ENCODE data around the gene AMBN.

The AMBN gene

GRCh38 chr4:70619778-70620177 is 27.7 kb downstream of the AMBN start:
- H3K4me3 ChIP-seq (IDR thresholded peaks at IDR 0.05; ENCODE audit: insufficient read depth, low read depth, low read length) = no peak overlapping the region
- no peaks in the 10 kb centered on the region for H3K36me3 ChIP-seq (ENCODE audit: insufficient read depth)
- H2AFZ ChIP-seq (ENCODE audit: low read depth) = no peak overlapping the region
- H3K27ac ChIP-seq = no peak overlapping the region
- H3K79me2 ChIP-seq (ENCODE audit: insufficient read depth, low read depth) = no peaks in the 10 kb centered on the region
- TF ChIP-seq CTCF (conservative IDR thresholded peaks at IDR 0.05; ENCODE audit: low read depth, low read length) = no peak
- no peak overlapping the region for H3K4me2 ChIP-seq
- peaks cover 11% of the 10 kb centered on the region for H3K4me1 ChIP-seq (ENCODE audit: low read depth, poor library complexity, severe bottlenecking)
- H3K9ac ChIP-seq = no peak overlapping the region
- no peaks in the 10 kb centered on the region for H3K27me3 ChIP-seq (ENCODE audit: insufficient read depth, low read depth)
- H4K20me1 ChIP-seq (ENCODE audit: insufficient read depth) = no peaks in the 10 kb centered on the region

- Histone ChIP-seq H3K4me2 (no peak overlapping the region), H4K20me1 (ENCODE audit: insufficient read depth) (no peaks in the 10 kb centered on the region), H3K9ac (no peak overlapping the region), H3K27me3 (ENCODE audit: insufficient read depth, low read depth) (no peaks in the 10 kb centered on the region), H3K79me2 (ENCODE audit: insufficient read depth, low read depth) (no peaks in the 10 kb centered on the region), H3K4me3 (IDR thresholded peaks at IDR 0.05; ENCODE audit: insufficient read depth, low read depth, low read length) (no peak overlapping the region), H3K36me3 (ENCODE audit: insufficient read depth) (no peaks in the 10 kb centered on the region), H3K4me1 (ENCODE audit: low read depth, poor library complexity, severe bottlenecking) (peaks cover 10% of the 10 kb centered on the region), H3K27ac (no peak overlapping the region), H2AFZ (ENCODE audit: low read depth) (no peak overlapping the region)
- TF ChIP-seq CTCF (conservative IDR thresholded peaks at IDR 0.05; ENCODE audit: low read depth, low read length) = no peak
Observed at GRCh38 chr4:70623323-70623722, 31.3 kb downstream of the AMBN start.

GRCh38 chr4:70624226-70624793 is 32.3 kb downstream of the AMBN start:
- no peak overlapping the region for H3K27ac ChIP-seq
- H3K27me3 ChIP-seq (ENCODE audit: insufficient read depth, low read depth) = no peaks in the 10 kb centered on the region
- H3K4me1 ChIP-seq (ENCODE audit: low read depth, poor library complexity, severe bottlenecking) = peaks cover 10% of the 10 kb centered on the region
- H3K79me2 ChIP-seq (ENCODE audit: insufficient read depth, low read depth) = no peaks in the 10 kb centered on the region
- no peak overlapping the region for H3K4me2 ChIP-seq
- H3K4me3 ChIP-seq (IDR thresholded peaks at IDR 0.05; ENCODE audit: insufficient read depth, low read depth, low read length) = no peak overlapping the region
- H3K36me3 ChIP-seq (ENCODE audit: insufficient read depth) = no peaks in the 10 kb centered on the region
- TF ChIP-seq CTCF (conservative IDR thresholded peaks at IDR 0.05; ENCODE audit: low read depth, low read length) = no peak
- H4K20me1 ChIP-seq (ENCODE audit: insufficient read depth) = no peaks in the 10 kb centered on the region
- H2AFZ ChIP-seq (ENCODE audit: low read depth) = no peak overlapping the region
- H3K9ac ChIP-seq = no peak overlapping the region

GRCh38 chr4:70627620-70628019 is 35.6 kb downstream of the AMBN start:
- Histone ChIP-seq H3K4me3 (IDR thresholded peaks at IDR 0.05; ENCODE audit: insufficient read depth, low read depth, low read length) (no peak overlapping the region), H4K20me1 (ENCODE audit: insufficient read depth) (no peaks in the 10 kb centered on the region), H3K4me1 (ENCODE audit: low read depth, poor library complexity, severe bottlenecking) (peaks cover 10% of the 10 kb centered on the region), H3K9ac (no peak overlapping the region), H2AFZ (ENCODE audit: low read depth) (no peak overlapping the region), H3K36me3 (ENCODE audit: insufficient read depth) (no peaks in the 10 kb centered on the region), H3K79me2 (ENCODE audit: insufficient read depth, low read depth) (no peaks in the 10 kb centered on the region), H3K4me2 (no peak overlapping the region; the same call in 1 of the 2 replicates), H3K27me3 (ENCODE audit: insufficient read depth, low read depth) (no peaks in the 10 kb centered on the region), H3K27ac (no peak overlapping the region)
- TF ChIP-seq CTCF (conservative IDR thresholded peaks at IDR 0.05; ENCODE audit: low read depth, low read length) = no peak
